ENCODE results near the gene DCST2.

DNA sequence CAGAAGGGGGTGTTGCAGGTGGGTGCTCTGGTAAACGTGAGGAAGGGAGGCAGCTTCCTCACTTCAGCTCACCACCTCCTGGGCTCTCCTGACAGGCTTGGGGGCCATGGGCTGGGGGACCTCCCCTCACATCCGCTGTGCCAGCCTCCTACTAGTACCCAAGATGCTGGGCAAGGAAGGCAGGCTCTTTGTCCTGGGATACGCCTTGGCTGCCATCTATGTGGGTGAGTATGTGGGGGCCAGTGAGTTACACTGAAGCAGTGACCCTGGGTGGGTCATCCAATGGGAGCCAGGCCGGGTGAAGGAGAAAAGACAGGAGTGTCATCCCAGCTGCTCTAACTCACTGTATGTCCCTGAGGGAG lies 5.7 kb upstream of the DCST2 start:
- TF ChIP-seq, protein P1, sequence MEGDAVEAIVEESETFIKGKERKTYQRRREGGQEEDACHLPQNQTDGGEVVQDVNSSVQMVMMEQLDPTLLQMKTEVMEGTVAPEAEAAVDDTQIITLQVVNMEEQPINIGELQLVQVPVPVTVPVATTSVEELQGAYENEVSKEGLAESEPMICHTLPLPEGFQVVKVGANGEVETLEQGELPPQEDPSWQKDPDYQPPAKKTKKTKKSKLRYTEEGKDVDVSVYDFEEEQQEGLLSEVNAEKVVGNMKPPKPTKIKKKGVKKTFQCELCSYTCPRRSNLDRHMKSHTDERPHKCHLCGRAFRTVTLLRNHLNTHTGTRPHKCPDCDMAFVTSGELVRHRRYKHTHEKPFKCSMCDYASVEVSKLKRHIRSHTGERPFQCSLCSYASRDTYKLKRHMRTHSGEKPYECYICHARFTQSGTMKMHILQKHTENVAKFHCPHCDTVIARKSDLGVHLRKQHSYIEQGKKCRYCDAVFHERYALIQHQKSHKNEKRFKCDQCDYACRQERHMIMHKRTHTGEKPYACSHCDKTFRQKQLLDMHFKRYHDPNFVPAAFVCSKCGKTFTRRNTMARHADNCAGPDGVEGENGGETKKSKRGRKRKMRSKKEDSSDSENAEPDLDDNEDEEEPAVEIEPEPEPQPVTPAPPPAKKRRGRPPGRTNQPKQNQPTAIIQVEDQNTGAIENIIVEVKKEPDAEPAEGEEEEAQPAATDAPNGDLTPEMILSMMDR (IDR thresholded peaks at IDR 0.05), result no peak
- no peak for TF ChIP-seq POLR2A (IDR thresholded peaks at IDR 0.05)
